Thyroid gland (tissue), 4 donors: Measurements from ENCODE around the gene CCDC63. TPM values are rescaled to one million over a fixed set of nuclear protein-coding genes. Genes with fewer than 3 reads are reported as not detected.

ENCODE experiments used
- DNase-seq, 2 donors: peaks; one replicate each; pipeline ENCODE4 v3.0.0-alpha.2; 2019
- H3K27ac ChIP-seq, 3 donors: fragments of 200-600 bp; sonication (generic); 1 replicate in 2 of 3; 2 replicates in 1 of 3; pipeline ENCODE4 v1.5.1; 2016 to 2019; ENCODE audit warnings: mild to moderate bottlenecking in 1 of 3, moderate library complexity in 1 of 3
- H3K27me3 ChIP-seq: fragments of 200-600 bp; sonication (generic); one replicate; pipeline ENCODE4 v1.5.1; 2019
- H3K36me3 ChIP-seq, 2 donors: fragments of 200-600 bp; sonication (generic); one replicate each; pipeline ENCODE4 v1.5.1; 2016 to 2019
- H3K4me1 ChIP-seq, 2 donors: fragments of 200-600 bp; sonication (generic); one replicate each; pipeline ENCODE4 v1.5.1; 2017 to 2019
- H3K4me3 ChIP-seq, 3 donors: fragments of 200-600 bp; sonication (generic); replicated peaks in 1 of 3; 1 replicate in 2 of 3; 2 replicates in 1 of 3; pipeline ENCODE4 v1.5.1; 2016; ENCODE audit warnings: mild to moderate bottlenecking in 1 of 3
- H3K9me3 ChIP-seq: fragments of 200-600 bp; sonication (generic); one replicate; pipeline ENCODE4 v1.5.1; 2017
- POLR2A ChIP-seq, 2 donors: fragments of 450-650 bp; IDR thresholded peaks; one replicate each; pipeline ENCODE4 v1.6.1; 2017; ENCODE audit warnings: antibody characterized with exemption in 2 of 2, mild to moderate bottlenecking in 2 of 2, moderate library complexity in 1 of 2
- WGBS, 2 donors: methylation state at CpG; one replicate each; pipeline ENCODE4 v1.1.5; 2017; 5-methylcytosine and 5-hydroxymethylcytosine counted together
- intact Hi-C: fragments of 100-400 bp; cut with DNase I; formaldehyde crosslinking; loops from one replicate; pipeline ENCODE4 v1.15.1; 2023
- total RNA-seq, 4 donors: library from RNA; depleted of rRNA; stranded (reverse); fragments of >200 nt; gene quantifications; one replicate each; pipeline ENCODE4 v1.2.3, GENCODE V29; 2016
- TF ChIP-seq, protein P1 (sequence below), 6 experiments: fragments of 200-600 bp in 3 of 6; fragments of 450-650 bp in 3 of 6; sonication (generic) in 3 of 6; IDR thresholded peaks; one replicate each; pipeline ENCODE4 v1.5.1; 2016 to 2019; ENCODE audit warnings: antibody characterized with exemption in 6 of 6, mild to moderate bottlenecking in 2 of 6, inconsistent platforms in 1 of 6, moderate library complexity in 1 of 6

CCDC63 gene
- total RNA-seq, 4 donors from 2014 or later, result not detected

DNA sequence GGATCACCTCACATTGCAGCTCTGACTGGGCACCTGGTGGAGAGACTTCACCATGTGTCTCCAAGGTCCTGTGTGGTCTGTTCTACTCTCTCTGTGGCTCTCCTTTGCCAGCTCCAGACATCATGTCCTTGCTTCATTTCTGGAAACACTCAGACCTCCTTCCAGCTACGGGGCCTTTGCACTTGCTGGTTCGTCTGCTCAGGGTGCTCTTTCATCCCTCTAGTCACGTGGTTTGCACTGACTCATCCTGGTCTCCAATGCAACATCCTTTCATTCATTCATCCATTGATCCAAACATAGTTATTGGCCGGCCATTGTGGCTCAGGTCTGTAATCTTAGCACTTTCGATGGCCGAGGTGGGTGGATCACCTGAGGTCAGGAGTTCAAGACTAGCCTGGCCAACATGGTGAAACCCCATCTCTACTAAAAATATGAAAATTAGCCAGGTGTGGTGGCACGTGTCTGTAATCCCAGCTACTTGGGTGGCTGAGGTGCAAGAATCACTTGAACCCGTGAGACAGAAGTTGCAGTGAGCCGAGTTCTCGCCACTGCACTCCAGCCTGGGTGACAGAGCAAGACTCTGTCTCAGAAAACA, 23.9 kb upstream of the CCDC63 start:
- no peak overlapping the region for H3K27ac ChIP-seq
- intact Hi-C loops, result no loop called here
- H3K4me3 ChIP-seq, result no peak overlapping the region
- DNase-seq, result no peak
- no peaks in the 10 kb centered on the region for H3K27me3 ChIP-seq
- H3K4me1 ChIP-seq, result no peaks in the 10 kb centered on the region
- TF ChIP-seq, protein P1, sequence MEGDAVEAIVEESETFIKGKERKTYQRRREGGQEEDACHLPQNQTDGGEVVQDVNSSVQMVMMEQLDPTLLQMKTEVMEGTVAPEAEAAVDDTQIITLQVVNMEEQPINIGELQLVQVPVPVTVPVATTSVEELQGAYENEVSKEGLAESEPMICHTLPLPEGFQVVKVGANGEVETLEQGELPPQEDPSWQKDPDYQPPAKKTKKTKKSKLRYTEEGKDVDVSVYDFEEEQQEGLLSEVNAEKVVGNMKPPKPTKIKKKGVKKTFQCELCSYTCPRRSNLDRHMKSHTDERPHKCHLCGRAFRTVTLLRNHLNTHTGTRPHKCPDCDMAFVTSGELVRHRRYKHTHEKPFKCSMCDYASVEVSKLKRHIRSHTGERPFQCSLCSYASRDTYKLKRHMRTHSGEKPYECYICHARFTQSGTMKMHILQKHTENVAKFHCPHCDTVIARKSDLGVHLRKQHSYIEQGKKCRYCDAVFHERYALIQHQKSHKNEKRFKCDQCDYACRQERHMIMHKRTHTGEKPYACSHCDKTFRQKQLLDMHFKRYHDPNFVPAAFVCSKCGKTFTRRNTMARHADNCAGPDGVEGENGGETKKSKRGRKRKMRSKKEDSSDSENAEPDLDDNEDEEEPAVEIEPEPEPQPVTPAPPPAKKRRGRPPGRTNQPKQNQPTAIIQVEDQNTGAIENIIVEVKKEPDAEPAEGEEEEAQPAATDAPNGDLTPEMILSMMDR (IDR thresholded peaks at IDR 0.05), result no peak
- TF ChIP-seq POLR2A (IDR thresholded peaks at IDR 0.05), result no peak
- no peaks in the 10 kb centered on the region for H3K36me3 ChIP-seq
- 90% methylated on average over 10 of the region's 10 CpGs for WGBS, 2 donors
- H3K9me3 ChIP-seq, result no peaks in the 10 kb centered on the region

DNA sequence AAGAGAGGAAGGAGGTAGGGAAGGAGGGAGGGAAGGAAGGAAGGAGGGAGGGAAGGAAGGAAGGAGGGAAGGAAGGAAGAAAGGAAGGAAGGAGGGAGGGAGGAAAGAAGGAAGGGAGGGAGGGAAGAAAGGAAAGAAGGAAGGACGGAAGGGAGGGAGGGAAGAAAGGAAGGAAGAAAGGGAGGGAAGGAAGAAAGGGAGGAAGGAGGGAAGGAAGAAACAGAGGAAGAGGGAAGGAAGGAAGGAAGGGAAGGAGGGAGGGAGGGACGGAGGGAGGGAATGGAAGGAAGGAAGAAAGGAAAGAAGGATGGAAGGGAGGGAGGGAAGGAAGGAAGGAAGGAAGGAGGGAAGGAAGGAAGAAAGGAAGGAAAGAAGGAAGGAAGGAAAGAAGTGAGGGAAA, 22.4 kb upstream of the CCDC63 start:
- Histone ChIP-seq H3K27ac (no peak overlapping the region), H3K27me3 (no peaks in the 10 kb centered on the region), H3K9me3 (no peaks in the 10 kb centered on the region), H3K4me3 (no peak overlapping the region), H3K36me3 (no peaks in the 10 kb centered on the region), H3K4me1 (no peaks in the 10 kb centered on the region)
- TF ChIP-seq POLR2A (IDR thresholded peaks at IDR 0.05), result no peak
- TF ChIP-seq, protein P1 (IDR thresholded peaks at IDR 0.05), result no peak
- no peak for DNase-seq
- 84 to 100% methylated on average over 2 of the region's 2 CpGs for WGBS, 2 donors
- intact Hi-C loops, result no loop called here

DNA sequence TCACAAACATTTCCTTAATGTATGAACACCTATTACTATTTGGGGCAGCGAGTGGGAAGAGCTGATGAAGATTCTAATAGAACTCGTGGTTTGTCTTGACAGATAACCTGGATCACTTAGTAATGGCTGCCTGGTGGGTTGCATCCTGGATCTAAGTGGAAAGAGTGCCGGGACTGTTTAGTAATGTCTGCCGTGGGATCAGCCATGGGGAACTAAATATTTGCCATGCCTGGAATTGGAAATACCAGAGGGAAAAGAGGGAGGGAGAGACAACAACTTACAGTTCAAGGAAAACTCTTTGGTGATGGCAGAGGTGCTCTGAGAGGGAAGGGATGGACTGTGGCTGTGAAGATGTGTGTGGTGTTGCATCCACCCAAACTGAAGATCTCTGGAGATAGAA, 21.3 kb upstream of the CCDC63 start:
- 81% methylated on average over 4 of the region's 4 CpGs for WGBS, 2 donors
- Histone ChIP-seq H3K27me3 (no peaks in the 10 kb centered on the region), H3K27ac (no peak overlapping the region), H3K4me3 (no peak overlapping the region), H3K4me1 (no peaks in the 10 kb centered on the region), H3K9me3 (no peaks in the 10 kb centered on the region), H3K36me3 (no peaks in the 10 kb centered on the region)
- TF ChIP-seq, protein P1 (IDR thresholded peaks at IDR 0.05), result no peak
- TF ChIP-seq POLR2A (IDR thresholded peaks at IDR 0.05), result no peak
- intact Hi-C loops, result no loop called here
- no peak for DNase-seq

DNA sequence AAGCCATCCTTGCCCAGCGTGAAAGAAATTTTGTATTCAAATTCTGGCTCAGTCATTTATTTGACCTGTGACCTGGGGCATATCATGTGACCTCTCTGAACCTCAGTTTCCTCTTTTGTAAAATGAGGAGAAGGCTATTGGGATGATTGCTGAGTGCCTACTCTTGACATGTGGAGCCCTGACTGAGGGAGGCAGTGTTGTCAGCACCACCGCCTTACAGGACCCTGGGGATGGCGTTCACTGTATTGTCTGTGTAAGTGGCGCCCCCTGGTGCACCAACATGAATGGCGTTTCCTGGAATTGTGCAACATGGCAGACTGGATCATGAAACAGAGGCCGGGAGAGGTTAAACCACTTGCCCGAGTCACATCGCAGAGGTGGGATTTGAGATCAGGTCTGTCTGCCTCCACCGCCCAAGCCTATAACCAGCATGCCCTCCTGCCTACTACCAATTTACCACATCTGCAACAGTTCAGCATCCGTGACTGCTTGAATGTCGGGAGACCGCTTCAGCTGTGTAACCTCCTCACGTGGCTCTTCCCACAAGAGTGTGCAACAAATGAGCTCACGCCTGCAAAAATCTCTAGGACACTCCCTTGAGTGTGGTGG, 20.1 kb upstream of the CCDC63 start:
- Histone ChIP-seq H3K9me3 (no peaks in the 10 kb centered on the region), H3K4me3 (no peak overlapping the region), H3K27me3 (no peaks in the 10 kb centered on the region), H3K4me1 (no peaks in the 10 kb centered on the region), H3K36me3 (no peaks in the 10 kb centered on the region), H3K27ac (no peak overlapping the region)
- intact Hi-C loops, result no loop called here
- TF ChIP-seq, protein P1 (IDR thresholded peaks at IDR 0.05), result peak in 4 of 6 experiments; percentile 33 to 59 (median 46)
- TF ChIP-seq POLR2A (IDR thresholded peaks at IDR 0.05), result no peak
- peak; percentile 52 to 69 for DNase-seq
- WGBS, 2 donors, result 18 to 34% methylated on average over 13 to 14 of the region's 14 CpGs

DNA sequence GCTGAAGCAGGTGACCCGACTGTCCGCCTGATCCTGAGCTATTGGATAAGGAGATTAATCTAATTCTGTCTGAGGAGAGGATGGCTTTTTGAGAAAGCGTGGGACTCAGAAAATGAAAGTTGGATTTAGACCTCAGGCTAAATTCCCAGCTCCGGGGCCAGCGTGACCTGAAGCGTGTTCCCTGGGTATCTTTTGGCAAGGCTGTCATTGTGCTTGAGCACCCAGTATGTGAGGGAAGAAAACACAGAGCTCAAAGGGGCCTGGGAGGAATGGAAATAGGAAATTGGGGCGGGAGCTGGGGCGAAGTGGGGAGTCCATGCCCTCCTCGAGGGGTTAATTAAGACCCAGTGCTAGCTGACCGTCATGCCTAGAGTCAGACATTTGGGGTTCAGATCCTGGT, 17.5 kb upstream of the CCDC63 start:
- Histone ChIP-seq H3K36me3 (no peaks in the 10 kb centered on the region), H3K4me3 (no peak overlapping the region), H3K4me1 (no peaks in the 10 kb centered on the region), H3K27me3 (no peaks in the 10 kb centered on the region), H3K9me3 (no peaks in the 10 kb centered on the region), H3K27ac (no peak overlapping the region)
- no peak for DNase-seq
- 83 to 91% methylated on average over 10 of the region's 10 CpGs for WGBS, 2 donors
- intact Hi-C loops, result no loop called here
- TF ChIP-seq, protein P1 (IDR thresholded peaks at IDR 0.05), result no peak
- no peak for TF ChIP-seq POLR2A (IDR thresholded peaks at IDR 0.05)
